ENCODE results near the gene C11orf86.
"Not testable (repeated sequence)": the region's sequence is repeated elsewhere in the genome, so short reads cannot be mapped to it uniquely, and the experiment has no call there.

The C11orf86 gene

DNA sequence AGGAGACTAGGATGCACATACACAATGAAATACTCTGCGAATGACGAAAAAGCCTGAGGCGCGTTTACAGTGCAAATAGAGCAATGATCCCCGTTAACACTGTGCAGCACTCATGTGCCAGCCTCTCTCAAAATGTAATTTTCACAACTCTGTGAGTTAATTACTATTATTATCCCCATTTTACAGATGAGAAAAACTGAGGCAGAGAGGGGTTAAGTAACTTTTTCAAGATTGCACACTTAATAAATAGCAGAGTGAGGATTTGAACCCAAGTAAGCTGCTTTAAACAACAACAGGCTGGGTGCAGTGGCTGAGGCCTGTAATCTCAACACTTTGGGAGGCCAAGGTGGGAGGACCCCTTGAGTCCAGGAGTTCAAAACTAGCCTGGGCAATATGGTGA is 26.2 kb downstream of the C11orf86 start:
- Histone ChIP-seq H2AFZ (ENCODE audit: low read depth, low read length) (no peak overlapping the region), H3K4me2 (ENCODE audit: insufficient read depth, low read length) (no peak overlapping the region), H3K79me2 (ENCODE audit: insufficient read depth, low read length) (no peaks in the 10 kb centered on the region), H3K27ac (ENCODE audit: low read length) (no peak overlapping the region), H3K4me3 (ENCODE audit: low read depth in 1 of 2, low read length in 2 of 2) (no peak overlapping the region), H4K20me1 (ENCODE audit: insufficient read depth, low read length) (no peaks in the 10 kb centered on the region), H3K9ac (ENCODE audit: low read depth, low read length) (no peak overlapping the region), H3K27me3 (ENCODE audit: insufficient read depth, low read length, poor library complexity) (no peaks in the 10 kb centered on the region), H3K4me1 (ENCODE audit: insufficient read depth, low read length) (no peaks in the 10 kb centered on the region), H3K36me3 (ENCODE audit: insufficient read depth, low read length) (no peaks in the 10 kb centered on the region), H3K9me3 (ENCODE audit: insufficient read depth, low read length, severe bottlenecking) (no peaks in the 10 kb centered on the region)
- TF ChIP-seq EZH2 (IDR thresholded peaks at IDR 0.05; ENCODE audit: borderline replicate concordance, low read depth, low read length, severe bottlenecking): no peak
- TF ChIP-seq, protein P1, sequence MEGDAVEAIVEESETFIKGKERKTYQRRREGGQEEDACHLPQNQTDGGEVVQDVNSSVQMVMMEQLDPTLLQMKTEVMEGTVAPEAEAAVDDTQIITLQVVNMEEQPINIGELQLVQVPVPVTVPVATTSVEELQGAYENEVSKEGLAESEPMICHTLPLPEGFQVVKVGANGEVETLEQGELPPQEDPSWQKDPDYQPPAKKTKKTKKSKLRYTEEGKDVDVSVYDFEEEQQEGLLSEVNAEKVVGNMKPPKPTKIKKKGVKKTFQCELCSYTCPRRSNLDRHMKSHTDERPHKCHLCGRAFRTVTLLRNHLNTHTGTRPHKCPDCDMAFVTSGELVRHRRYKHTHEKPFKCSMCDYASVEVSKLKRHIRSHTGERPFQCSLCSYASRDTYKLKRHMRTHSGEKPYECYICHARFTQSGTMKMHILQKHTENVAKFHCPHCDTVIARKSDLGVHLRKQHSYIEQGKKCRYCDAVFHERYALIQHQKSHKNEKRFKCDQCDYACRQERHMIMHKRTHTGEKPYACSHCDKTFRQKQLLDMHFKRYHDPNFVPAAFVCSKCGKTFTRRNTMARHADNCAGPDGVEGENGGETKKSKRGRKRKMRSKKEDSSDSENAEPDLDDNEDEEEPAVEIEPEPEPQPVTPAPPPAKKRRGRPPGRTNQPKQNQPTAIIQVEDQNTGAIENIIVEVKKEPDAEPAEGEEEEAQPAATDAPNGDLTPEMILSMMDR (IDR thresholded peaks at IDR 0.05; ENCODE audit: borderline replicate concordance, extremely low read depth, low read length, poor library complexity, severe bottlenecking): no peak
- no peak for DNase-seq
- ATAC-seq (ENCODE audit: insufficient read depth, low read depth): no peak

DNA sequence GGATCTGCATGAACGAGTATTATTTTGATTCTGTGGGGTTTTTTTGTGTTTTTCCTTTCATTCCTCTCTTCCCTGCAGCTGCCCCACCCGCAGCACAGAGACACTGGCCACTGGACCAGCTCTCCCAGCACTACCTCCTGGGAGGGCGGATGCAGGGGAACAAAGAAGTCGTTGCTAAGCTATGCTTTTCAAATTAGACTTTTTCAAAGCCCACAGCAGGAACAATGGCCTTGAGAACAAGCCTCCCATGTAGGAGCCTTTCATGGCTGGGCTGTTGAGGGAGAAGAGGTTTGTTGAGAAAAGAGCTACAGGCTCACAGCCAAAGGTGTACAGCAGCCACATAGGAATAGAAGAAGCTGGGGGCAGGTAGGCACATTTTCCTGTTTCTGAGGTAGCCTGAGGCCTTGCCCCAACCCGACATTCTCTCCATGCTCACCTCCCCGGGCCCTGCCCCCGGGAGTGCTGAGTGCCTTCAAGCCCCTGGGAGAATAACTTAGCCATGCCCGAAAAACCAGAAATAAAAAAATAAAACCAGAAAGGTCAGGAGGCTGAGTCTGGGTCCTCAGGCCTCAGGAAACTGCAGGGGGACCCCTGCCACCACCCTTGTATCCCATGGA is 27.3 kb downstream of the C11orf86 start:
- Histone ChIP-seq H2AFZ (ENCODE audit: low read depth, low read length) (no peak overlapping the region), H3K27me3 (ENCODE audit: insufficient read depth, low read length, poor library complexity) (no peaks in the 10 kb centered on the region), H3K4me1 (ENCODE audit: insufficient read depth, low read length) (no peaks in the 10 kb centered on the region), H3K9ac (ENCODE audit: low read depth, low read length) (no peak overlapping the region), H3K79me2 (ENCODE audit: insufficient read depth, low read length) (no peaks in the 10 kb centered on the region), H4K20me1 (ENCODE audit: insufficient read depth, low read length) (no peaks in the 10 kb centered on the region), H3K4me3 (ENCODE audit: low read depth in 1 of 2, low read length in 2 of 2) (no peak overlapping the region), H3K9me3 (ENCODE audit: insufficient read depth, low read length, severe bottlenecking) (no peaks in the 10 kb centered on the region), H3K36me3 (ENCODE audit: insufficient read depth, low read length) (no peaks in the 10 kb centered on the region), H3K27ac (ENCODE audit: low read length) (no peak overlapping the region), H3K4me2 (ENCODE audit: insufficient read depth, low read length) (no peak overlapping the region)
- ATAC-seq (ENCODE audit: insufficient read depth, low read depth) (no peak), DNase-seq (no peak)
- TF ChIP-seq, protein P1 (IDR thresholded peaks at IDR 0.05; ENCODE audit: borderline replicate concordance, extremely low read depth, low read length, poor library complexity, severe bottlenecking): no peak
- TF ChIP-seq EZH2 (IDR thresholded peaks at IDR 0.05; ENCODE audit: borderline replicate concordance, low read depth, low read length, severe bottlenecking): no peak

DNA sequence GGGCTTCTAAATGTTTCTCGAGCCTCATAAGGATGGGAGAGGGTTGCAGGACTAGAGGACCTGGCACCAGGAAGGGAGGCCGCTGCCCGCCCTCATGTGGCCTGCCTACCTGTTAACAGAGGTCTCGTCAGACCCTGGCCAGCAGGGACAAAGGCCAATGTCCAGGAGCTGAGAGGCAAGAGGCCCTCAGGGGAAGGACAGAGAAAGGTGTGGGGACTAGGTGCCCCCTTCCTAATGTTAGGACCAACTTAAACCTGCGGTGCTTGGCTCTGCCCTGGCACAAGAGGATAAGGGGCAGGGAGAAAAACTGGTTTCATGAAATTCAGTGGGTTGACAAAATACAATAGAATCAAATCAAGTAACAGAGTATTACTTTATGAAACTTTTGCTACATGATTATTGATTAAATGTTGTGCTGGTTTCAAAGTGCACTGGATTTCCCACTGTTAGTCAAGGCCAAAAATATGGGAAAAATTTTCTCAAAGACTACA is 27.9 kb downstream of the C11orf86 start:
- H3K27ac ChIP-seq (ENCODE audit: low read length): no peak overlapping the region
- no peak overlapping the region for H2AFZ ChIP-seq (ENCODE audit: low read depth, low read length)
- no peak overlapping the region for H3K4me3 ChIP-seq (ENCODE audit: low read depth in 1 of 2, low read length in 2 of 2)

DNA sequence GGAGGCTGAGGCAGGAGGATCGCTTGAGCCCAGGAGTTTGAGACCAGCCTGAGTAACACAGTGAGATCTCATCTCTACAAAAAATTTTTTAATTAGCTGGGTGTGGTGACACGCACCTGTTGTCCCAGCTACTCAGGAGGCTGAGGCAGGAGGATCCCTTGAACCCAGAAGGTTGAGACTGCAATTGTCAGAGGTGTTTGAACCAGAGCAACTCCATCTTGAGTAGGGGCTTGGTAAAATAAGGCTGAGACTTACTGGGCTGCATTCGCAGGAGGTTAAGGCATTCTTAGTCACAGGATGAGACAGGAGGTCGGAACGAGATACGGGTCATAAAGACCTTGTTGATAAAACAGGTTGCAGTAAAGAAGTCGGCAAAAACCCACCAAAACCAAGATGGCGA is 30.1 kb downstream of the C11orf86 start:
- H3K79me2 ChIP-seq (ENCODE audit: insufficient read depth, low read length); H3K4me1 ChIP-seq (ENCODE audit: insufficient read depth, low read length); H3K4me3 ChIP-seq (ENCODE audit: low read depth in 1 of 2, low read length in 2 of 2); H4K20me1 ChIP-seq (ENCODE audit: insufficient read depth, low read length); DNase-seq; H3K4me2 ChIP-seq (ENCODE audit: insufficient read depth, low read length); H3K27me3 ChIP-seq (ENCODE audit: insufficient read depth, low read length, poor library complexity); H3K9me3 ChIP-seq (ENCODE audit: insufficient read depth, low read length, severe bottlenecking); H3K27ac ChIP-seq (ENCODE audit: low read length); H2AFZ ChIP-seq (ENCODE audit: low read depth, low read length); H3K36me3 ChIP-seq (ENCODE audit: insufficient read depth, low read length); H3K9ac ChIP-seq (ENCODE audit: low read depth, low read length); ATAC-seq (ENCODE audit: insufficient read depth, low read depth): not testable (repeated sequence)

More for the DNA sequence above, 27.9 kb downstream of the C11orf86 start:
- ATAC-seq (ENCODE audit: insufficient read depth, low read depth): no peak
- Histone ChIP-seq H3K36me3 (ENCODE audit: insufficient read depth, low read length) (no peaks in the 10 kb centered on the region), H3K4me1 (ENCODE audit: insufficient read depth, low read length) (no peaks in the 10 kb centered on the region), H3K9ac (ENCODE audit: low read depth, low read length) (no peak overlapping the region), H3K9me3 (ENCODE audit: insufficient read depth, low read length, severe bottlenecking) (no peaks in the 10 kb centered on the region), H4K20me1 (ENCODE audit: insufficient read depth, low read length) (no peaks in the 10 kb centered on the region), H3K4me2 (ENCODE audit: insufficient read depth, low read length) (no peak overlapping the region), H3K79me2 (ENCODE audit: insufficient read depth, low read length) (no peaks in the 10 kb centered on the region), H3K27me3 (ENCODE audit: insufficient read depth, low read length, poor library complexity) (no peaks in the 10 kb centered on the region)
- DNase-seq: no peak
- TF ChIP-seq EZH2 (IDR thresholded peaks at IDR 0.05; ENCODE audit: borderline replicate concordance, low read depth, low read length, severe bottlenecking): no peak
- TF ChIP-seq, protein P1 (IDR thresholded peaks at IDR 0.05; ENCODE audit: borderline replicate concordance, extremely low read depth, low read length, poor library complexity, severe bottlenecking): no peak
